NCI-H2107 treated with DMSO at 0.1 percent for 48 hours (cell line): ENCODE results near the gene UNC79.
A peak's percentile ranks its signal among the peaks of the same experiment; 100 is the strongest.
"Not testable (repeated sequence)": the region's sequence is repeated elsewhere in the genome, so short reads cannot be mapped to it uniquely, and the experiment has no call there.

ENCODE experiments used
- DNase-seq: peaks from one replicate; lab custom pipeline; 2025; ENCODE audit not compliant: unreplicated experiment; lab: John Stamatoyannopoulos, UW

The UNC79 gene

GRCh38 chr14:93493054-93493453 lies 62.3 kb downstream of the UNC79 start:
- no peak for DNase-seq

- DNase-seq, result not testable (repeated sequence)
Measured at GRCh38 chr14:93493622-93494021, 62.9 kb downstream of the UNC79 start.

- no peak for DNase-seq
Measured at GRCh38 chr14:93496856-93497741, 66.4 kb downstream of the UNC79 start.

- no peak for DNase-seq
Measured at GRCh38 chr14:93510056-93510455, 79.3 kb downstream of the UNC79 start.

GRCh38 chr14:93511001-93511400 lies 80.3 kb downstream of the UNC79 start:
- no peak for DNase-seq

GRCh38 chr14:93520053-93520607 lies 89.4 kb downstream of the UNC79 start:
- DNase-seq, result no peak

- no peak for DNase-seq
Measured at GRCh38 chr14:93522221-93522620, 91.5 kb downstream of the UNC79 start.

GRCh38 chr14:93525216-93525615 lies 94.5 kb downstream of the UNC79 start:
- DNase-seq, result not testable (repeated sequence)

- no peak for DNase-seq
Measured at GRCh38 chr14:93525696-93526451, 95.1 kb downstream of the UNC79 start.

- DNase-seq, result no peak
Measured at GRCh38 chr14:93527203-93527607, 96.5 kb downstream of the UNC79 start.

GRCh38 chr14:93528884-93529558 lies 98.3 kb downstream of the UNC79 start:
- no peak for DNase-seq

GRCh38 chr14:93531644-93532043 lies 100.9 kb downstream of the UNC79 start:
- DNase-seq, result no peak

- DNase-seq, result no peak
Measured at GRCh38 chr14:93532541-93532940, 101.8 kb downstream of the UNC79 start.

- no peak for DNase-seq
Measured at GRCh38 chr14:93533437-93533836, 102.7 kb downstream of the UNC79 start.

- no peak for DNase-seq
Measured at GRCh38 chr14:93533842-93534241, 103.1 kb downstream of the UNC79 start.

- no peak for DNase-seq
Measured at GRCh38 chr14:93535537-93535936, 104.8 kb downstream of the UNC79 start.

GRCh38 chr14:93536945-93537344 lies 106.2 kb downstream of the UNC79 start:
- no peak for DNase-seq

- DNase-seq, result no peak
Measured at GRCh38 chr14:93537951-93538350, 107.2 kb downstream of the UNC79 start.

- no peak for DNase-seq
Measured at GRCh38 chr14:93538413-93538812, 107.7 kb downstream of the UNC79 start.

- DNase-seq, result no peak
Measured at GRCh38 chr14:93540235-93540634, 109.5 kb downstream of the UNC79 start.

- peak; percentile 17 for DNase-seq
Measured at GRCh38 chr14:93543766-93544165, 113.0 kb downstream of the UNC79 start.
